ENCODE measurements around the gene GRM8. TPM values are rescaled to one million over a fixed set of nuclear protein-coding genes. Genes with fewer than 3 reads are reported as not detected.
"Not testable (repeated sequence)": the region's sequence is repeated elsewhere in the genome, so short reads cannot be mapped to it uniquely, and the experiment has no call there.

GRM8 gene
- total and polyA plus RNA-seq, 8 donors: 0.26 to 0.75 (median 0.44) TPM; not detected in 2

GRCh38 chr7:126689037-126689436 lies 563.7 kb downstream of the GRM8 start:
- intact Hi-C loops (cut with DNase I): no loop called here
- ATAC-seq: no peak
- no peak overlapping the region for H3K27ac ChIP-seq

DNA sequence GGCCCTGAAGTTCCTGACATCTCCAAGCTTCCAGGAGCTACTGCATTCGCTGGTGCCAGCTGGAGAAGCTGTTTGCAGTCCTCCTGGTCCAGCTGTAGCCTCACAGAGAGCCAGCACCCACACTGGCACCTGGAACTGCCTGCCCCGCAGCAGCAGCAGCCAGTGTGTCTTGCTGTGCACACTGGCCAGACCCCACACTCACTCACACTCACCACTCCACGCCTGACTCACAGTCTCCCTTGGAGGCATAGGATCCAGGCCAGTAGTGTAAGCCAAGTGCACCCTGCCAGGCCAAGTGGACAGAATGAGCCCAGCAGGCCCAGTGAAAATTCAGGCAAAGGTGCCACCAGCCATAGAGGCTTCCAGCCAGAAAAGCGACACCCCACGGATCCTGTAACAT lies 566.3 kb downstream of the GRM8 start:
- no peaks in the 10 kb centered on the region for H3K27me3 ChIP-seq
- TF ChIP-seq CTCF (IDR thresholded peaks at IDR 0.05): no peak
- H3K4me3 ChIP-seq: no peak overlapping the region
- intact Hi-C loops (cut with DNase I): no loop called here
- peaks cover 0 to 15% of the 10 kb centered on the region in 2 donors for H3K9me3 ChIP-seq
- no peak overlapping the region for H3K27ac ChIP-seq
- H3K36me3 ChIP-seq: no peaks in the 10 kb centered on the region
- ATAC-seq: no peak
- DNase-seq: peak in 1 of 4 donors; percentile 29
- H3K4me1 ChIP-seq: no peaks in the 10 kb centered on the region

More at GRCh38 chr7:126689037-126689436, 563.7 kb downstream of the GRM8 start:
- no peaks in the 10 kb centered on the region for H3K36me3 ChIP-seq
- peaks cover 0 to 15% of the 10 kb centered on the region in 2 donors for H3K9me3 ChIP-seq
- H3K4me1 ChIP-seq: no peaks in the 10 kb centered on the region
- H3K4me3 ChIP-seq: no peak overlapping the region
- no peak for TF ChIP-seq CTCF (IDR thresholded peaks at IDR 0.05)
- no peak for DNase-seq
- no peaks in the 10 kb centered on the region for H3K27me3 ChIP-seq

DNA sequence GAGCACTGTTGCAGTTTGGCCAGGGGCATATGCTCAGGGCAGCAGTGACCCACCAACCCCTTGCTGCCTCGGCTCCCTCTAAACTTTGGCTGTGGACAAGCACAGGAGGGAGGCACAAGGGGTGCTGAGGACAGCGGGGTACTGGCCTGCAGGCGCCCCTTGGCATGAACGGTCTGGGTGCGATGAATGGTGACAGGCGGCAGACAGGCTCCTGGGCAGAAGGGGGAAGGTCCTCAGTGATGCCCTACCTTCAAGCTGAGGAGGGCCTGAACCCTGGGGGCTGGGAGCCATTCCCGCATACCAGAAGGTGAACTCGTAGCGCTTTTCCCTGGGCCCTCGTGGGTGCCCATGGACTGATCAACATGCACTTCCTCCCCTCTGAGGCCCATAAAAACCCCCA lies 567.1 kb downstream of the GRM8 start:
- TF ChIP-seq CTCF (IDR thresholded peaks at IDR 0.05): no peak
- Histone ChIP-seq H3K27me3 (no peaks in the 10 kb centered on the region), H3K4me3 (no peak overlapping the region), H3K27ac (no peak overlapping the region), H3K4me1 (no peaks in the 10 kb centered on the region), H3K9me3 (peaks cover 0 to 8% of the 10 kb centered on the region in 2 donors), H3K36me3 (no peaks in the 10 kb centered on the region)
- DNase-seq (peak in 1 of 4 donors; percentile 50), ATAC-seq (no peak)
- intact Hi-C loops (cut with DNase I): no loop called here

GRCh38 chr7:126685018-126685573 lies 567.6 kb downstream of the GRM8 start:
- H3K27me3 ChIP-seq: no peaks in the 10 kb centered on the region
- ATAC-seq (no peak), DNase-seq (peak in 1 of 4 donors; percentile 66)
- no peaks in the 10 kb centered on the region for H3K36me3 ChIP-seq
- H3K4me1 ChIP-seq: no peaks in the 10 kb centered on the region
- H3K4me3 ChIP-seq: no peak overlapping the region
- no peak for TF ChIP-seq CTCF (IDR thresholded peaks at IDR 0.05)
- intact Hi-C loops (cut with DNase I): no loop called here
- H3K9me3 ChIP-seq: peaks cover 0 to 3% of the 10 kb centered on the region in 2 donors
- no peak overlapping the region for H3K27ac ChIP-seq

DNA sequence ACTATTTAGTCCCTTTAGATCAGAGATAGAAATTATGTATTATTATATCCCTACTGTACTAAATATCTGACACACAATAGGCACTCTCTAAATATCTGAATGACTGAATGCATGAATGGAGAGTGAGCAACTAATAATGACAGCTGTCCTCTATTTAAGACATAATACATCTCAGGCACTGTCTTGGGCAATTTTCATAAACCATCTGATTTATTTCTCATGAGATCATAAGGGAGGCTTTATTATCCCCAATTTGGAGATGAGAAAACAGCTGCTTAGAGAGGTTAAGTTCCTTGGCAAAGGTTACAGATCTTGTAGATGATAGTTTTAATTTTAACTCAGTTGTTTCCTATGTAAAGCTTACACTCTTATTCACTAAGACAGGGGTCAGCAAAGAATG lies 570.6 kb downstream of the GRM8 start:
- DNase-seq (no peak), ATAC-seq (no peak)
- intact Hi-C loops (cut with DNase I): no loop called here
- TF ChIP-seq CTCF (IDR thresholded peaks at IDR 0.05): no peak
- Histone ChIP-seq H3K36me3 (no peaks in the 10 kb centered on the region), H3K4me1 (no peaks in the 10 kb centered on the region), H3K4me3 (no peak overlapping the region), H3K27me3 (no peaks in the 10 kb centered on the region), H3K27ac (no peak overlapping the region), H3K9me3 (no peaks in the 10 kb centered on the region)

DNA sequence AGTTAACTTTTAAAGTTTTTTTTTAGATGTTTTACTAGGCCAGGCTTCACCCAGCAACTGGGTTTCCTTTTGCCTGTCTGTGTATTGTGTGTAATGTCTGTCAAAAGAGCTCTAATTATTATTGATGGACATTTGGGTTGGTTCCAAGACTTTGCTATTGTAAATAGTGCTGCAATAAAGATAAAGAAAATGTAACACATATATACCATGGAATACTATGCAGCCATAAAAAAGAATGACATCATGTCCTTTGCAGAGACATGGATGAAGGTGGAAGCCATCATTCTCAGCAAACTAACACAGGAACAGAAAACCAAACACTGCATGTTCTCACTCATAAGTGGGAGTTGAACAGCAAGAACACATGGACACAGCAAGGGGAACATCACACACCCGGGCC lies 584.0 kb downstream of the GRM8 start:
- intact Hi-C loops (cut with DNase I); H3K4me1 ChIP-seq; H3K9me3 ChIP-seq; H3K27me3 ChIP-seq; DNase-seq; ATAC-seq; H3K27ac ChIP-seq; H3K36me3 ChIP-seq; H3K4me3 ChIP-seq: not testable (repeated sequence)
